HepG2 (cell line): Measurements from ENCODE around the gene BICDL2. TPM values are rescaled to one million over a fixed set of nuclear protein-coding genes. Genes with fewer than 3 reads are reported as not detected.
A peak's percentile ranks its signal among the peaks of the same experiment; 100 is the strongest.

Experiments used
- CCDC6 ChIP-seq: sonication (generic); formaldehyde crosslinking; IDR thresholded peaks from 2 replicates; pipeline ENCODE4 v1.8.1; 2022; ENCODE audit warnings: mild to moderate bottlenecking, missing genetic modification reagents, moderate library complexity
- DRAP1 ChIP-seq: IDR thresholded peaks from 2 replicates; pipeline ENCODE4 v1.6.1; 2016; ENCODE audit warnings: missing genetic modification reagents, missing compliant biosample characterization
- E2F1 ChIP-seq: sonication (generic); formaldehyde crosslinking; IDR thresholded peaks from 2 replicates; pipeline ENCODE4 v1.5.0; 2020; ENCODE audit warnings: missing genetic modification reagents
- HNRNPUL1 ChIP-seq: fragments of 200-400 bp; formaldehyde crosslinking; IDR thresholded peaks from 2 replicates; pipeline ENCODE4 v1.6.1; 2017; ENCODE audit warnings: low read depth, mild to moderate bottlenecking, low read length, moderate library complexity
- MIXL1 ChIP-seq: IDR thresholded peaks from 2 replicates; pipeline ENCODE4 v1.6.1; 2016
- NFRKB ChIP-seq: fragments of 450-650 bp; IDR thresholded peaks from 2 replicates; pipeline ENCODE4 v1.6.1; 2017
- PAWR ChIP-seq: sonication (generic); formaldehyde crosslinking; IDR thresholded peaks from 2 replicates; pipeline ENCODE4 v1.4.0; 2020; ENCODE audit warnings: missing genetic modification reagents, mild to moderate bottlenecking, borderline replicate concordance
- SAP130 ChIP-seq: IDR thresholded peaks from 2 replicates; pipeline ENCODE4 v1.6.1; 2016; ENCODE audit warnings: low read depth
- SMAD1 ChIP-seq: sonication (generic); formaldehyde crosslinking; IDR thresholded peaks from 2 replicates; pipeline ENCODE4 v1.4.0; 2020; ENCODE audit warnings: missing genetic modification reagents, low read depth, mild to moderate bottlenecking, borderline replicate concordance
- ZNF121 ChIP-seq: sonication (generic); formaldehyde crosslinking; IDR thresholded peaks from 2 replicates; pipeline ENCODE4 v1.5.0; 2020; ENCODE audit warnings: mild to moderate bottlenecking, missing genetic modification reagents
- ZNF225 ChIP-seq: sonication (generic); formaldehyde crosslinking; IDR thresholded peaks from 2 replicates; pipeline ENCODE4 v1.4.0; 2020; ENCODE audit warnings: mild to moderate bottlenecking, missing genetic modification reagents
- ZNF354B ChIP-seq: sonication (generic); formaldehyde crosslinking; IDR thresholded peaks from 2 replicates; pipeline ENCODE4 v1.8.0; 2022; ENCODE audit warnings: mild to moderate bottlenecking, missing genetic modification reagents
- ZNF605 ChIP-seq: sonication (generic); formaldehyde crosslinking; IDR thresholded peaks from 2 replicates; pipeline ENCODE4 v1.8.0; 2022; ENCODE audit warnings: mild to moderate bottlenecking, missing genetic modification reagents
- ZNF614 ChIP-seq: IDR thresholded peaks from 2 replicates; pipeline ENCODE4 v1.6.1; 2018; ENCODE audit warnings: missing biosample characterization, missing genetic modification reagents, inconsistent platforms, borderline replicate concordance
- ZNF792 ChIP-seq: IDR thresholded peaks from 2 replicates; pipeline ENCODE4 v1.6.1; 2016
- ZSCAN25 ChIP-seq: sonication (generic); formaldehyde crosslinking; IDR thresholded peaks from 2 replicates; pipeline ENCODE4 v1.8.0; 2022; ENCODE audit warnings: mild to moderate bottlenecking, missing genetic modification reagents
- polyA plus RNA-seq, 8 experiments: library from polyadenylated mRNA; depleted of rRNA in 3 of 8; stranded (reverse) in 7 of 8; unstranded in 1 of 8; fragments of >200 nt; fragmentation: Illumina TruSeq in 4 of 8; extraction: Trizol in 4 of 8; gene quantifications; 2 replicates each; pipeline versions ENCODE4 v1.2.1 to v1.2.3, GENCODE V29; 2011 to 2016; ENCODE audit warnings: low read depth in 4 of 8, missing spikeins in 1 of 8, mixed read lengths in 1 of 8; ENCODE audit not compliant: insufficient read depth in 1 of 8
- total RNA-seq, 5 experiments: library from RNA; depleted of rRNA; stranded (reverse); fragments of >200 nt; fragmentation: Illumina TruSeq; extraction: Trizol; gene quantifications; 2 replicates each; pipeline ENCODE4 v1.2.3, GENCODE V29; 2016; ENCODE audit warnings: low read depth in 1 of 5
- TF ChIP-seq, protein P1 (sequence below): sonication (generic); formaldehyde crosslinking; IDR thresholded peaks from one replicate; pipeline ENCODE4 v1.5.1; 2020; ENCODE audit warnings: mild to moderate bottlenecking, missing genetic modification reagents; ENCODE audit errors: not compliant biosample characterization
- TF ChIP-seq, protein P2 (sequence below): sonication (generic); formaldehyde crosslinking; IDR thresholded peaks from 2 replicates; pipeline ENCODE4 v1.5.0; 2020; ENCODE audit warnings: missing genetic modification reagents, mild to moderate bottlenecking, borderline replicate concordance

Gene BICDL2
- total and polyA plus RNA-seq, 2 of the 13 experiments (the other 11 are each of a cell fraction or from before 2014, with no cell fraction given) = 0.12 TPM; not detected in 1

DNA sequence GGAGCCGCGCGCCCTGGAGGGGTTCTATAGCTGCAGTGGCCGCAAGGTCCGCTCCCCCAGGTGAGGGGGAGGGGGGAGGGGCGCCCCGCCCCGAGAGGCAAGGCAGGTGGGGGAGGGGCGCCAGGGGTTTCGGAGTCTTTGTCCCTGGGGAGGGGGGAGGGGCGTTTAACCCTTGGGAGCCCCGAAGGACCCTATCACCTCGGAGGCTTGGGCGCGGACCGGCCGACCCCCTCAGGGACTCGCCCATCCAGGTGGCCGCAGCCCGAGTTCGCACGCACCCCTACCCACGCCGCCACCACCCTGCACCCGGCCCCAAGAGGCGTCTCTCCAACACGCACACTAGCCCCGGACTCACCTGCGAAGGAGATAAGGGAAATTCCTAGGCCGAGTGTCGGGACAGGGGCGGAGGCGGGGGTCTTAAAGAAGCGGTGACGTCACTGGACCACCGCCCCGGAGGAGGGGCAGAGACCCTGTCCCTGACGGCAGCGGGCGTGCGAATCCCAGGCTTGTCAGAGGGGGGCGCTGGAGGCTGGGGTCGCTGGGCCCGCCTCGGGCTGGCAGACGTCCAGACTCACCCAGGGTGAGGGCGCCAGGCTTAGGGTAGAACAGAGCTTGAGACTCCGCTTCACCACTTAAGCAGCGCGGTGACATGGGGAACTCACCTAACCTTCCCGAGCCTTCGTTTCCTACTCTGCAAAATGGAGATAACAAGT lies 18.8 kb downstream of the BICDL2 start, which contains the start of gene CLDN6 (continued):
- 0 out of 2 replicates have a peak, but pooled peaks have one; percentile 15 for TF ChIP-seq ZNF614
- no peak for TF ChIP-seq MIXL1 (CRISPR knock-in tag)
- TF ChIP-seq ZNF225 = no peak
- TF ChIP-seq, protein P1, sequence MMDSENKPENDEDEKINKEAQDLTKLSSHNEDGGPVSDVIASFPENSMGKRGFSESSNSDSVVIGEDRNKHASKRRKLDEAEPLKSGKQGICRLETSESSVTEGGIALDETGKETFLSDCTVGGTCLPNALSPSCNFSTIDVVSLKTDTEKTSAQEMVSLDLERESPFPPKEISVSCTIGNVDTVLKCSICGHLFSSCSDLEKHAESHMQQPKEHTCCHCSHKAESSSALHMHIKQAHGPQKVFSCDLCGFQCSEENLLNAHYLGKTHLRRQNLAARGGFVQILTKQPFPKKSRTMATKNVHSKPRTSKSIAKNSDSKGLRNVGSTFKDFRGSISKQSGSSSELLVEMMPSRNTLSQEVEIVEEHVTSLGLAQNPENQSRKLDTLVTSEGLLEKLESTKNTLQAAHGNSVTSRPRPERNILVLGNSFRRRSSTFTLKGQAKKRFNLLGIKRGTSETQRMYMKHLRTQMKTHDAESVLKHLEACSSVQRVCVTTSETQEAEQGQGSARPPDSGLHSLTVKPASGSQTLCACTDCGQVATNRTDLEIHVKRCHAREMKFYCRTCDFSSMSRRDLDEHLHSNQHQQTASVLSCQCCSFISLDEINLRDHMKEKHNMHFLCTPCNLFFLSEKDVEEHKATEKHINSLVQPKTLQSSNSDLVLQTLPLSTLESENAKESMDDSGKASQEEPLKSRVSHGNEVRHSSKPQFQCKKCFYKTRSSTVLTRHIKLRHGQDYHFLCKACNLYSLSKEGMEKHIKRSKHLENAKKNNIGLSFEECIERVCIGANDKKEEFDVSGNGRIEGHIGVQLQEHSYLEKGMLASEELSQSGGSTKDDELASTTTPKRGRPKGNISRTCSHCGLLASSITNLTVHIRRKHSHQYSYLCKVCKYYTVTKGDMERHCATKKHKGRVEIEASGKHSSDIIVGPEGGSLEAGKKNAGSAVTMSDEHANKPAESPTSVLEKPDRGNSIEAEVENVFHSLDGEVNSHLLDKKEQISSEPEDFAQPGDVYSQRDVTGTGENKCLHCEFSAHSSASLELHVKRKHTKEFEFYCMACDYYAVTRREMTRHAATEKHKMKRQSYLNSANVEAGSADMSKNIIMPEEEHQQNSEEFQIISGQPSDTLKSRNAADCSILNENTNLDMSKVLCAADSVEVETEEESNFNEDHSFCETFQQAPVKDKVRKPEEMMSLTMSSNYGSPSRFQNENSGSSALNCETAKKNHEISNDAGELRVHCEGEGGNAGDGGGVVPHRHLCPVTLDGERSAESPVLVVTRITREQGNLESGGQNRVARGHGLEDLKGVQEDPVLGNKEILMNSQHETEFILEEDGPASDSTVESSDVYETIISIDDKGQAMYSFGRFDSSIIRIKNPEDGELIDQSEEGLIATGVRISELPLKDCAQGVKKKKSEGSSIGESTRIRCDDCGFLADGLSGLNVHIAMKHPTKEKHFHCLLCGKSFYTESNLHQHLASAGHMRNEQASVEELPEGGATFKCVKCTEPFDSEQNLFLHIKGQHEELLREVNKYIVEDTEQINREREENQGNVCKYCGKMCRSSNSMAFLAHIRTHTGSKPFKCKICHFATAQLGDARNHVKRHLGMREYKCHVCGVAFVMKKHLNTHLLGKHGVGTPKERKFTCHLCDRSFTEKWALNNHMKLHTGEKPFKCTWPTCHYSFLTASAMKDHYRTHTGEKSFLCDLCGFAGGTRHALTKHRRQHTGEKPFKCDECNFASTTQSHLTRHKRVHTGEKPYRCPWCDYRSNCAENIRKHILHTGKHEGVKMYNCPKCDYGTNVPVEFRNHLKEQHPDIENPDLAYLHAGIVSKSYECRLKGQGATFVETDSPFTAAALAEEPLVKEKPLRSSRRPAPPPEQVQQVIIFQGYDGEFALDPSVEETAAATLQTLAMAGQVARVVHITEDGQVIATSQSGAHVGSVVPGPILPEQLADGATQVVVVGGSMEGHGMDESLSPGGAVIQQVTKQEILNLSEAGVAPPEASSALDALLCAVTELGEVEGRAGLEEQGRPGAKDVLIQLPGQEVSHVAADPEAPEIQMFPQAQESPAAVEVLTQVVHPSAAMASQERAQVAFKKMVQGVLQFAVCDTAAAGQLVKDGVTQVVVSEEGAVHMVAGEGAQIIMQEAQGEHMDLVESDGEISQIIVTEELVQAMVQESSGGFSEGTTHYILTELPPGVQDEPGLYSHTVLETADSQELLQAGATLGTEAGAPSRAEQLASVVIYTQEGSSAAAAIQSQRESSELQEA (CRISPR knock-in tag) = no peak
- peak; percentile 42 for TF ChIP-seq SAP130 (CRISPR knock-in tag)
- TF ChIP-seq CCDC6 (CRISPR knock-in tag) = no peak
- no peak for TF ChIP-seq ZNF354B (CRISPR knock-in tag)
- TF ChIP-seq, protein P2, sequence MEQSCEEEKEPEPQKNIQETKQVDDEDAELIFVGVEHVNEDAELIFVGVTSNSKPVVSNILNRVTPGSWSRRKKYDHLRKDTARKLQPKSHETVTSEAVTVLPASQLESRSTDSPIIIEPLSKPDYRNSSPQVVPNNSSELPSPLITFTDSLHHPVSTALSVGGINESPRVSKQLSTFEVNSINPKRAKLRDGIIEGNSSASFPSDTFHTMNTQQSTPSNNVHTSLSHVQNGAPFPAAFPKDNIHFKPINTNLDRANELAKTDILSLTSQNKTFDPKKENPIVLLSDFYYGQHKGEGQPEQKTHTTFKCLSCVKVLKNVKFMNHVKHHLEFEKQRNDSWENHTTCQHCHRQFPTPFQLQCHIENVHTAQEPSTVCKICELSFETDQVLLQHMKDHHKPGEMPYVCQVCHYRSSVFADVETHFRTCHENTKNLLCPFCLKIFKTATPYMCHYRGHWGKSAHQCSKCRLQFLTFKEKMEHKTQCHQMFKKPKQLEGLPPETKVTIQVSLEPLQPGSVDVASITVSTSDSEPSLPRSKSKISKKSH (CRISPR knock-in tag) = no peak
- peak; percentile 63; the same call in 1 of the 2 replicates for TF ChIP-seq ZSCAN25
- no peak for TF ChIP-seq HNRNPUL1
- TF ChIP-seq ZNF605 (CRISPR knock-in tag) = no peak
- TF ChIP-seq DRAP1 = peak; percentile 53; the same call in 1 of the 2 replicates
- no peak for TF ChIP-seq PAWR (CRISPR knock-in tag)
- no peak for TF ChIP-seq NFRKB
- no peak for TF ChIP-seq E2F1
- TF ChIP-seq SMAD1 = no peak
- no peak for TF ChIP-seq ZNF792 (CRISPR knock-in tag)
- TF ChIP-seq ZNF121 = no peak
